NCI-H1105 treated with DMSO at 0.1 percent for 48 hours (cell line): ENCODE measurements around the gene CRKL.

Source experiments
- DNase-seq: peaks from one replicate; lab custom pipeline; 2025; lab: John Stamatoyannopoulos, UW

Gene CRKL

DNA sequence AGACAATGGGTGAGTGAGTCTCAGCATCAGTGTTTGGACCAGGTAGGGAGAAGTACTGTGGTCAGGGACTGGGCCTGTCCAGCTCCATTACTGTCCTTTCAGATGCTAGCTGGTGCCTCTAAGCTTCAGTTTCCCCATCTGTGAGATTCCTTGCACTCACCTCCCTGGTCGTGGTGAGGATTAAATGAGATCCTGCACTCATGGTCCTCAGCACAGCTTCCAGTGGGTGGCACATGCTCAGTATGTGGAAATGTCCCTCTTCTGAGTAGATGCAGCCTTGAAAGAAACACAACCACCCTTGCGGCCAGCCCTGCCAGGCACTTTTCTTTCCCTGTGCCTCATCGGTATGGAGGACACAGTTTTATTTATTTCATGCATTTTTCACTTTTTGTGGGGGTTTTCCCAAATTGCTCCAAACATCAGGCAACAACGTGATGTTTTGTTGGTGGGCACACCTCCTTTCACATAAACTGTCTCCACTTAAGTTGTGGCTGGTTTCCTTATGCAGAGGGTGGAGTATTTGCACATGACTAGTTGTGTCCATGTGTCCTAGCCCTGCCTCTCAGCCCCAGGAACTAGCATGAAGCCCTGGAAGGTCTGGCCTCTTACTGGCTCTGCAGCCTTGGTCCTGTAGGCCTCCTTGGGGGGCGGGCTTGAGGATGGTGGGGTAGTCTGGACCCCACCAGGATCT, 66.0 kb downstream of the CRKL start:
- no peak for DNase-seq

DNA sequence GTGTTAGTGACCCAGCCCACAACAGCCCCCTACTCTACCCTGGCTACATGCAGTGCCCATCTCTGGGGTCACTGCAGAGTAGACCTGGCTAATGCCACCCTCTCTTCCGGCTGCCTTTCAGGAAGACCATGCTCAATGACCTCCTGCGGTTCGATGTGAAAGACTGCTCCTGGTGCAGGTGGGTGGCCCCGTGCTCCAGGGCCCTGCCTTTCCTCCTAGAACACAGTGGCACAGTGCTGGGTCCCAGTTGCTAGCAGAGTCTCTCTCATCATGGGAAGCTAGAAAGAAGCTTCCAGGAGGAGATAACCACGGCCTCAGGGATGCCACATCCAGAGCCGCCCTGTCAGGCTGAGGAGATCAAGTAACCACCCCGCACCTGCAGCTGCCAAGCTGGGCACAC, 68.5 kb downstream of the CRKL start:
- no peak for DNase-seq

DNA sequence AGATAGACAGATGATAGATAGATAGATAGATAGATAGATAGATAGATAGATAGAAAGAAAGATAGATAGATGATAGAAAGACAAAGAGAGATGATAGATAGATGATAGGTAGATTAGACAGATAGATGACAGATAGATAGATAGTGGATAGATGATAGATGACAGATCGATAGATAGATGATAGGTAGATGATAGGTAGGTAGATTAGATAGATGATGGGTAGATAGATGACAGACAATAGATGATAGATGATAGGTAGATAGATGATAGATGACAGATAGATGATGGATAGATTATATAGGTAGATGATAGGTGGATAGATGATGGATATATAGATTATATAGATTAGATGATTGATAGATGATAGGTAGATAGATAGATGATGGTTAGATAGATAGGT, 69.2 kb downstream of the CRKL start:
- no peak for DNase-seq

DNA sequence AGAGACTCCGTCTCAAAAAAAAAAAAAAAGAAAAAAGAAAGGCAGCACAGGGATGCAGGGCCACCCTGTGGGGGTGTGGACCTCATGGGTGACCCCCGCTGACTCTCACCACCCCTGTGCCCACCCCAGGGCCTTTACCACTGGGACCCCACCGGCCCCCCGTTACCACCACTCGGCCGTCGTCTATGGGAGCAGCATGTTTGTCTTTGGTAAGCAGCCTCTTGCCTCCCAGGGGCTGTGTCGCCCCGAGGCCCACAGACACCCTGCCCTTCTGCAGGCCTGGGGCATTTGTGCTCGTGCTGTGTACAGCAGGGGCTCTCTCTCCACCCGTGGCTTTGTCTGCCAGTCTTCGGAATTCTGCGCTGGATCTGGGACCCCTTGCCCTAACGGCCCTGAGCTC, 70.2 kb downstream of the CRKL start:
- no peak for DNase-seq

DNA sequence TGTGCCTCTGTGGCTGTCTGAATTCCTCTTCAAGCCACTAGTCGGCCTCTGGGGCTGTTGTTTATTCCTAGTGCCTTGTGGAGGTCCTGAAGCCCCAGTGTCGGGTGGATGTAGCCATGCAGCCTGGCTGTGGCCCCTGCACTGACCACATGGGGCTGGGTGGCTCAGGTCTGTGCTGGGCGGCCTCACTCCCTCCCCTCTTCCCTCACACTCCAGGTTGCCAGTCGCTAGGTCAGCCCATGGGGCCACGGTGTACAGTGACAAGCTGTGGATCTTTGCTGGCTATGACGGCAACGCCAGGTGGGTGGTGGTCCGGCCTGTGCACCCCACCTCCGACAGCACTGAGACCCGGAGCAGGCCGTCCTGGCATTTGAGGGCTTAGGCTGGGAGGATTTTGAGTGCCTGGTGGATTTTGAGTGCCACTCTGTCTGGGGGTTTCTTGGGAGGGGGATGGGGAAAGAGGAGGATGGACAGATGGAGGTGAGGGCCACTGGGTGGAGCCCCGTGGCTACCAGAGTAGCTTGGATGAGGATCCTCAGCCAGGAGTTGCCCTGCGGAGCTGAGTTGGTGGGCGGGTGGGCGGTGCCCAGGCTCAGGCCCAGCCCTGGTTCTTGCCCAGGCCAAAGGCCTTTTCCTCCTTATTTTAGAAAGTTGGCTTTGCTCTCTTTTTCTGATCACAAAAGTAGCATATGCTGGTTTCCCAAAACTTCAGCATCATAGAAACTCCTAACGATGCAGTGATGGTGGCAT, 71.5 kb downstream of the CRKL start:
- no peak for DNase-seq

DNA sequence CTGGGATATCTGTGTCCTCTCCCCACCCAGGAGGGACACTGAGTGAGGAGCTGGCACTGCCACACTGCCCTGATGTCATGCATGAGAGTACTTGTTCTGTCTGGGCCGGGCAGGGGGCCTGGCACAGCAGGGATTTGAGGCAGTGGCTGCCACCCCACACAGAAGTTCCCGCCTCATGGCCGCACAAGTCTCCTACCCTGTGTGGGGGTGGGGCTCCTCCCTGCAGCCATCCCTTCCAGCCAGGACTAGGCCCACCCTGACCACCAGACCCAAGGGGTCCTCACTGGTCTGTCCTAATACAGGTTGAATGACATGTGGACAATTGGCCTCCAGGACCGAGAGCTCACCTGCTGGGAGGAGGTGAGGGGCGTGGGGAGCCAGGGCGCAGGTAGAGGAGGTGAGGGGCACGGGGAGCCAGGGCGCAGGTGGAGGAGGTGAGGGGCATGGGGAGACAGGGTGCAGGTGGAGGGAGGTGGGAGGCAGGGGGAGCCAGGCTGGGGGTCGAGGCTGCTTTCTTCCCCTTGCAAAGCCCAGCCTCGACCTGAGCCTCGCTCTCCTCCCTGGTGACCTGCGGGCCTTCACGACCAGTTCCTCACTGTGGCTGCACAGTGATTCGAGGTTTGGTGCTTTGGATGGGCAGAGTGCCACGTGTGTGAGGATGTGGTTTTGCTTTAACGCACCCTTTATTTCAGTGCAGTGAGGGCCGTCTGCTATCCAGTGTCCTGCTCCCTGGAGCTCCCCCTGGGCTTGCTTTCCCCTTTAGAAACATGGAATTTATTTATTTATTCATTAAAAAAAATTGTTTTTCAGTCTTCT, 72.3 kb downstream of the CRKL start:
- DNase-seq = no peak

DNA sequence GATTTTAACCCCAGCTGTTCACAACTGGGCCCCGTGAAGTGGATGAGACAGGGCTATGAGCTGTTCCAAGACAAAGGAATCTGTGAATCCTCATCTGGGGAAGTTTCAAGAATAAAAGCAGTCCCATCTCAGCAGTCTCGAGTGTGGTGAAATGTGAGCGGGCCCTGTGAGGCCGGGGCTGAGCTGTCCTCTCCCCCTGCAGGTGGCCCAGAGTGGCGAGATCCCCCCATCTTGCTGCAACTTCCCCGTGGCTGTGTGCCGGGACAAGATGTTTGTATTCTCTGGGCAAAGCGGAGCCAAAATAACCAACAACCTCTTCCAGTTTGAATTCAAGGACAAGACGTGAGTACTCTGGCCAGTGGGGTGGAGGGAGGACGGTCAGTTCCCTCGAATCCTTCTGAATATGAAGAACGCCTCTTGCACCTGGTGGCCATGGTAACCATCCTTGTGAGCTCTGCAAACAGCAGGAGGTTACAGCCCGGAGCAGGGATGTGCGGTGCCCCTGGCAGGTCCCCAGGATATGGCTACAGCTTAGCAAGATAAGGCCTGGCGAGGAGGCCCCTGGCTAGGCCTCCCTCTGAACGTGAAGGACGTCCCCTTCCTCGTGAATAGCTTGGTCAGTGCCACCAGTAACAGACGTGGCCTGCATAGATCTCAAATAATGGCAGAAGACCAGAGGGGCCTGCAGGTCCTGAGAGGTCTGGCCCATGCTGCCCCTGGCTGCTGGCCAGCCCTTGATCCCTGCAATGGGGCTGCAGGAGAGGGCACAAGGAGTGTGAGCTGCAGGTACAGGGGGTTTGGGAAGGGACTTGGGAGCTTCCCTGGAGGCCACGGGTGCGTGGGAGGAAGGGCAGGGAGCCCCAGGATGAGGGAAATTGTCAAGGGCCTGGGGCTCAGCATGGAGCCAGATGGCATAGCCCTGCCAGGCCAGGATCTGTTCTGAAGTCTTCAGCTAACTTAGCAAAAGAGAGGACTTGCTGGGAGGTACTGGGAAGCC, 73.3 kb downstream of the CRKL start:
- no peak for DNase-seq

DNA sequence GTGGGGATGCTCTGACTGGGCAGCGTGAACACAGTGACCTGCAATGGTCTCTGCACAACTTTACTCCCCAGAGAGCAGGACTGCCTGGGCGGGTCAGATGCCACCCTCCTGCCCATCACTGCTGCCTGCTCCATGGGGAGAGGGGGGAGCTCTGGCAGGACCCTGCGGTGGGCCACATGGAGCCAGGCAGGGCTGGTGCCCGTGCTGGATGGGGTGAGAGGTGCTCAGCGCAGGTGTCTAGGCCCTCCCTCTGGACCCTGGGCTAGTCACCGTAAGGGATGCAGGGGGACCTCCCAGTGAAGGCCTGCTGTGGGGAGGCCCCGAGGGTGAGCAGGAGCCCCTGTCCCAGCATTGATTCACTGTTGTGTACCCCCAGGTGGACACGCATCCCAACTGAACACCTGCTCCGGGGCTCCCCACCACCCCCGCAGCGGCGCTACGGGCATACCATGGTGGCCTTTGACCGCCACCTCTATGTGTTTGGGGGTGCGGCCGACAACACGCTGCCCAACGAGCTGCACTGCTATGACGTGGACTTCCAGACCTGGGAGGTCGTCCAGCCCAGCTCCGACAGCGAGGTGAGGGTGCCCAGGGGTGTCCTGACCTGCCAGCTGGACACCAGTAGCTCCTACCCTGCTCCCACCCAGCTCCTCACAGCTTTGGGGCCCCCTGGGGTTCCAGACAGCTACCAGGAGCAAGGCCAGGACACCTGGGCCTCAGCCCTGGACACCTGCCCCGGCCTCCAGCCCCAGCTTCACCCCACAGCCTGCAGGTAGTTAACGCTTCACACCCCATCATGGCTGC, 74.2 kb downstream of the CRKL start:
- DNase-seq = no peak

DNA sequence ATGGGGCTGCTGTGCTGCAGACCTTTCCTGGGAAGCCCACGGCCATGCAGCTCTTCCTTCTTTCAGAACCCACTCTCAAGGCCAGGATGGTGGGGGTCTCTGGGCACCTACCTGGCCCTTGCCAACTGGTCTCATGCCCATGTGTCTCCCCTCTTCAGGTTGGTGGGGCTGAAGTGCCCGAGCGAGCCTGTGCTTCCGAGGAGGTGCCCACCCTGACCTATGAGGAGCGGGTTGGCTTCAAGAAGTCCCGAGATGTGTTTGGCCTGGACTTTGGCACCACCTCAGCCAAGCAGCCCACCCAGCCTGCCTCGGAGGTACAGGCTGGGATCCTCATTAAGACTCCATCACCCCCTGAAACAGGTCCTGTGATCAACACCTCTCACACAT, 74.8 kb downstream of the CRKL start:
- no peak for DNase-seq

DNA sequence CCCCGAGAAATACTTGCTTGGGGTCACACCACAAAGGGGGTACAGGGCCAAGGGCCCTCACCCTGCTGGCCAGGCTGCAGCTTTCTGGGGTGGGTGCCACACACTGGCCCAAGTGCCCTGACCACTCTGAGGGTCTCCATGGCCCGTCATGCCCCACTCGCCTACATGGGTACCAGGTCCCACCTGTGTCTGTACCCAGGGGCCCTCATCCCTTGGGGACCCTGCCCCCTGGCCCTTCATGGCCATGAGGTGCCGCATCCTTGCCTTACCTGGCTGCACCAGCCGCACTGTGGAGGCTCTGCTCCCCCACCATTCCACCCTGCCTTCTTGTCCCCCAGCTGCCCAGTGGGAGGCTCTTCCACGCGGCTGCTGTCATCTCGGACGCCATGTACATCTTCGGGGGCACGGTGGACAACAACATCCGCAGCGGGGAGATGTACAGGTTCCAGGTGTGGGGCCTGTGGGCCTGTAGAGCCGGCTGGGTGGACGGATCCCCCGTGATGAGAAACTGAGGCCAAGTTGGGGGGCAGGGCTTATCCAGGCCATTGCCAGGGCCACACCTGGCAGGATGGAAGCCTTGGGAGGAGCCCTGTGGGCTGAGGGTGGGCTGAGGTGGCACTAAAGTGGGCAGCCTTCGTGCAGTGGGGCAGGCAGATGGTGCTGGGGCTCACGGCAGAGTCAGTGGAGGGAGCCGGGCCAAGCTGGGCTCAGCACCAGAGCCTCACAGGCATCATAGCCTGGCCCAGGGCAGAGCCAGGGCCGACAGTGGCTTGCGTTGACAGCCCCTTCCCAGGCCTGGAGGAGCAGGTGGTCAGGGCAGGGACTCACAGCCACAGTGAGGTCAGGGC, 75.5 kb downstream of the CRKL start:
- DNase-seq = no peak

DNA sequence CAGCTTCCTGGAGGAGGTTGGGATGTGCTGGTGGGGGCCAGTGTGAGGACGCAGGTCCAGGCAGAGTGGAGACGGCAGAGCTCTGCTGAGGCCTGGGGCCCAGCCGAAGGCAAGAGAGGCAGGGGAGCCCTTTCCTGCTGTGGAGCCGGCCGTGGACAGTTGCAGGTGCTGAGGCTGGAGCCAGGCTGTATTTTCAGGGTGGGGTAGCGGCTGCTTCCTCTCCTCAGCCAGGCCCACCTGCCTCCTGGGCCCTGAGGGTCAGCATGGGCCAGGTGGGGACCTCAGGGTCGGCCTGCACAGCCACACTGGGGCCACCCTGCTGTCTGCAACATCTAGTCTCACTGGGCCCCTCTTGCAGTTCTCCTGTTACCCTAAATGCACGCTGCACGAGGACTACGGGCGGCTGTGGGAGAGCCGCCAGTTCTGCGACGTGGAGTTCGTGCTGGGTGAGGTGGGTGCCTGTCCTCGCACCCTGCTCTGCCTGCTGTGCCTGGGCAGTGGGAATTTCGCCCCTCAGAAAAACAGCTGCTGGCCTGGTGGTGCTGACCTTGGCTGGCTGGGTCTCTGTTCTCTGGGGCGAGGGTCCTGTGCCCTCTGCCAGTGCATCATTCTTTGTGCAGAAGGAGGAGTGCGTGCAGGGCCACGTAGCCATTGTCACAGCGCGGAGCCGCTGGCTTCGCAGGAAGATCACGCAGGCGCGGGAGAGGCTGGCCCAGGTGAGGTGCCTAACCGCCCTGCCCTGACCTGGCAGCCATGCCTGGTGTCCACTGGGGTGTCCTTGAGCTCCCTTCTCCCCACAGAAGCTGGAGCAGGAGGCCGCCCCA, 76.3 kb downstream of the CRKL start:
- no peak for DNase-seq

DNA sequence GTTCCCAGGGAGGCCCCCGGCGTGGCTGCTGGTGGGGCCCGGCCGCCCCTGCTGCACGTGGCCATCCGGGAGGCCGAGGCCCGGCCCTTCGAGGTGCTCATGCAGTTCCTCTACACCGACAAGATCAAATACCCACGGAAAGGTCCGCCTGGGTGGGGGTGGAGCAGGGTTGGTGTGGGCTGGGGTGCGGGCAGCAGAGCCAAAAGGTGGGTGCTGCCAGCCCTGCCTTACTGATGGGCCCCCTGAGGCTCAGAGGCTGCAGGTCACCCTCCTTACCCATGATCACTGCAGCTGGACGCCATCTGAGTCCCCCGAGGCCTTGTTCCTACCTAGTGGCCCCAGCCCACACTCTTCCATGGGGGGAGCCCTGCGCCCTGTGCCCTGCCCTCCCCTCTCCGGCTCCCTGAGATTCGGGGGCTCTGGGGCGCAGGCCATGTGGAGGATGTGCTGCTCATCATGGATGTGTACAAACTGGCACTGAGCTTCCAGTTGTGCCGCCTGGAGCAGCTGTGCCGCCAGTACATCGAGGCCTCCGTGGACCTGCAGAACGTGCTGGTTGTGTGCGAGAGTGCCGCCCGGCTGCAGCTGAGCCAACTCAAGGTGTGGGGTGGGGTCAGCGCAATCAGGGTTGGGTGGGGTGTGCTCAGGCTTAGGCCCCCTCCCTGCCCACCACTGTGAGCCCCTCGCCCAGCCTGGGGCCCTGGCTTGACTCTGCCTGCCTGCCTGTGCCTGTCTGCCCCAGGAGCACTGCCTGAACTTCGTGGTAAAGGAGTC, 77.1 kb downstream of the CRKL start:
- no peak for DNase-seq

DNA sequence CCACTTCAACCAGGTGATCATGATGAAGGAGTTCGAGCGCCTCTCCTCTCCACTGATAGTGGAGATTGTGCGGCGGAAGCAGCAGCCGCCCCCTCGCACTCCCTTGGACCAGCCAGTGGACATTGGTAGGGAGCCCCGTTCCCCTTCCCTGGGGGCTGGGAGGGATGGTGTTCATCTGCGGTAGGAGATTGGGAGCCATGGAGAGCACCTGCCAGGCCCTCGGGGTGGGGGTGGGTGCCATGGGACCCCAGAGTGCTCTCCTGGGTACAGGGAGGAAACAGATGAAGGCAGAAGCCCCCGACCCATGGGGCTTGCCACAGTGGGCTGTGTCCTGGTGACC, 77.7 kb downstream of the CRKL start:
- DNase-seq = no peak

DNA sequence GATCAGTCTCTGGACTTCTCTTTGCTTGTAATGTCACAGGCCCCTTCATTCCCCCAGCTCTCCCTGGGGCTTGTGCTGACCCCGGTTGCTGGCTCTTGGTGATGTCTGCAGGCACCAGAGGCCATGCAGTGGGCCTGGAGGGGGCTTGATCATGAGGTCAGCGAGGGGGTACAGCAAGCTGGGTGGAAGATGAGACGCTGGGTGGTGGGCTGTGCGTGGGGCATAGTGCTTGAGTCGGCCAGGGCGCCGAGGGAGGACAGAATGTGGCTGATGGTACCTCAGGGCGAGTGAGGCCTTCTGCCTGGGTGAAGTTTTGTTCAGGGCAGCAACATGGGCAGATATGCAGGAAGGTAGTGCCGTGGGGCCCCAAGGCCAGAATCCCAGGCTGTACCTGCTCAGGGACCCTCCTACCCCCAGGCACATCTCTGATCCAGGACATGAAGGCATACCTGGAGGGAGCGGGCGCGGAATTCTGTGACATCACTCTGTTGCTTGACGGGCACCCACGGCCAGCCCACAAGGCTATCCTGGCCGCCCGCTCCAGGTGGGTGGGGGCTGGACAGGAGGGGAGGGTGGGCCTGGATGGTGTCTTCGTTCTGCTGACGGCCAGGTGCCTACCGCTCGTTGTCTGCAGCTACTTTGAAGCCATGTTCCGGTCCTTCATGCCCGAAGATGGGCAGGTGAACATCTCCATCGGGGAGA, 78.3 kb downstream of the CRKL start:
- DNase-seq = no peak

DNA sequence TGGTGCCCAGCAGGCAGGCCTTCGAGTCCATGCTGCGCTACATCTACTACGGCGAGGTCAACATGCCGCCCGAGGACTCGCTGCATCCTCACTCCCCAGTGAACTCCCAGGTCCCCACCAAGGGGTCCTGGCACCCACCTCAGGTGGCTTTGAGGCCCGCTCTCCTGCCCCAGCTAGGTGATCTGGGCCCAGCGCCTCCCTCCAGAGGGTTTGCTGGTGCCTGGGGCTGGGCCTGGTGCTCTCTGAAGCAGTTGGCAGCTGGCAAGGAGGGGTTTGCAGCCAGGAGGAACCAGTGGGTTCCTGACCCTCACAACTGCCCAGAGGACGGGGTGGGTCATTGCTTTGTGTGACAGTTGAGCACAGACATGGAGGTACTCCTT, 78.8 kb downstream of the CRKL start:
- no peak for DNase-seq

DNA sequence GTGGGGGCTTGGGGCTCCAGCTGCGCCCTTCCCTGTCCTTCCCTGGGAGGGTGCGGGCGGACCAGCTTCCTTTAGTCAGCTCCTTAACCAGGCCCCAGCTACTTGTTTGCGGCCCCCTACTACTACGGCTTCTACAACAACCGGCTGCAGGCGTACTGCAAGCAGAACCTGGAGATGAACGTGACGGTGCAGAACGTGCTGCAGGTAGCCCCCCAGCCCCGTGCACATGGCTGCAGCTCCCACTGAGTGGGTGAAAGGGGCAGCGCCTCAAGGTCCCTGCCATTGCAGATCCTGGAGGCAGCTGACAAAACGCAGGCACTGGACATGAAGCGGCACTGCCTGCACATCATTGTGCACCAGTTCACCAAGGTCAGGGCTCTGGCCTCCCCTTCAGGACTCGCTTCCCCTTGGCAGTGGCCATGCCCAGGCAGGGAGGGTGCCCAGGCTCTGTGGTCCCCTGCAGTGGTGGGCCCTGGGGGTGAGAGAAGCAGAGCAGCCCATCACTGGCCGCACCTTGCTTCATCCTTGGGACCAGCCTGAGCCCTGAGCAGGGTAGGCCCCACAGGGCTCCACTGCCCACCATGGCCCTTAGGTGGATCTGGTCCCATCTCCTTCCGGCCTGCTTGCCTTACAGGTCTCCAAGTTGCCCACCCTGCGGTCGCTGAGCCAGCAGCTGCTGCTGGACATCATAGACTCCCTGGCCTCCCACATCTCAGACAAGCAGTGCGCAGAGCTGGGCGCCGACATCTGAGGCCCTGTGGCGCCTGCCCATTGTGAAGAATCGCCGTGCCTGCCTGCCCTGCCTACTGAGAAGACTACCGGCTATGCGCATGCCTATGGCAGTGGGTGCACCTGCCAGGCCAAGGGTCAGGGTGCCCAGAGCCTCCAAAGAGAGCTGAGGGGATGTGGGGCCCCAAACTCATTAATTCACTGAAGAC, 79.7 kb downstream of the CRKL start:
- no peak for DNase-seq
